Measurements from ENCODE around the gene SHROOM3.
"Not testable (repeated sequence)": the region's sequence is repeated elsewhere in the genome, so short reads cannot be mapped to it uniquely, and the experiment has no call there.

Gene SHROOM3

GRCh38 chr4:76596713-76597112, 161.7 kb downstream of the SHROOM3 start:
- no peak for DNase-seq

GRCh38 chr4:76597423-76597979, 162.5 kb downstream of the SHROOM3 start:
- DNase-seq: peak; percentile 25

GRCh38 chr4:76600447-76600846, 165.4 kb downstream of the SHROOM3 start:
- no peak for DNase-seq

- DNase-seq: no peak
Measured at GRCh38 chr4:76601791-76602190, 166.8 kb downstream of the SHROOM3 start.

DNA sequence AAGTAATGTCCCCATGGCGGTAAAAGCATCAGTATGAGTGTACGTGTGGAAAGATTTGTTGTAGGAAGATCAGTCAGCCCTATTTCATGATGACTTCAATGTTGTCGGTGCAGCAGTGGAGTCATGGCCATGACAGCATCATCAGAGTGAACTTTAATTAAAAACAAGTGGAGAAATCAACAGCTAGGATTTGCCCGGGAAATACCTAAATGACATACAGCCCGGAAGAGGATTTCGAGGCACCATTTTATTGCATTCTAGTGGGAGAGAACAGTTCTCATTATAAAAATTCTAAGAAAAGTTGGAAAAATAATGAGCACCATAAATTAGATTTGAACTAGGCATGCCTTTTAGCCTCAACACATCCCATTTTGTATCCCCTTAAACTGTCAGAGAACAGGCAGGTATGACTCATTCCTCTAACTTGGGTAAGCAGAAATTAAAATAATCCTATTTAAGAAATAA, 170.1 kb downstream of the SHROOM3 start:
- DNase-seq: no peak

GRCh38 chr4:76606645-76607265, 171.7 kb downstream of the SHROOM3 start:
- DNase-seq: no peak

GRCh38 chr4:76607266-76607799, 172.3 kb downstream of the SHROOM3 start:
- DNase-seq: no peak

DNA sequence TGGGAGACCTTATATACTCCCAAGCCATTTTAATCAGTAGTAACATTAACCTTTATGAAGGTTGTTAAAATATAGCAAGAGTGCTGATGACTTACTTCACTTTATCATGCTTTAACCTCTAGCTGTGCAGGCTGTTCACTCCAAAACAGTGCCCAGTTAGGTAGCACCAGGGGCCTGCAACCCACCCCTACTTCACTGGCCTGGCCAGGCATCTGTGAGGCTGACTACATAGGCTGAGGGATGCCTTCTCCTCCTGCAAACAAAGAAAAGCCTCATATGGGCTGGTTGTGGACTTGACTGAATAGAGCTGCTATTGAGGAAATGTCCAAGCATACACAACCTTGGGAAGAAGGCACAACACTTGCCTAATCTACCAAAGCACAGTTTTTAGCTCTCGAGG, 172.8 kb downstream of the SHROOM3 start:
- no peak for DNase-seq

- DNase-seq: not testable (repeated sequence)
Measured at GRCh38 chr4:76608549-76608948, 173.5 kb downstream of the SHROOM3 start.

DNA sequence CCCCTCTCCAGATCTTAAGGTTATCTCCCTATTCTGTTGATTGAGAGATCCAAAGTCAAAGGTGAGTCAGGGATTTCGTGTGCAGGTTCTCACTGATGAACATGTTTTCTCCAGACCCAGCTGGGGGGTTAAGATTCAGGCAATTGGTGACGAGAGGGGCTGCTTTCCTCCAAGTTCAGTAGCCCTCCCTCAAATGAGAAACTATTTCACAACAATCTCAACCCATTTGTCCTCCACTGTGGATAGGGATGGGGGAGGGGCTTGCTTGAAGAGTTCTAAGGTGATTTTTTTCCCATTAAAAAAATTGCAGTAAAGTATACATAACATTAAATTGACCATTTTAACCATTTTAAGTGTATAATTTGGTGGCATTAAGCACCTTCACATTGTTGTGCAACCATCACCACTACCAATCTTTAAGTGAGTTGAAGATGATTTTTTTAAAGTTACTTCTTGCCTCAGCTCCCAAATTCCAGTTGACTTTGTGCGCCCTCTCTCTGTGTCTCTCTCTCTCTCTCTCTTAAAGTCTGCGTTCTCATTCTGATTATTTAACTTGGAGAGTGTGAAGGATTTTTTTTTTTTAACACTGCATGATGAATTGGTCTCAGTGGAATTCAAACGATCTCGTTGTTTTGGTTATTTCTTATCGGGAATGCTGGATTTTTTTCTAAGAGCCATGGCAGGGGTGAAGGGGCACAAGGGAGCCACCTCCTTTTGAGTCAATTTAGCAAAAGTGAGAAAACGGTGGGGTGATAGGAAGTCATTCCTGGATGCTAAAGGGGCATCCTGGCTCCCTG, 175.9 kb downstream of the SHROOM3 start:
- DNase-seq: no peak

DNA sequence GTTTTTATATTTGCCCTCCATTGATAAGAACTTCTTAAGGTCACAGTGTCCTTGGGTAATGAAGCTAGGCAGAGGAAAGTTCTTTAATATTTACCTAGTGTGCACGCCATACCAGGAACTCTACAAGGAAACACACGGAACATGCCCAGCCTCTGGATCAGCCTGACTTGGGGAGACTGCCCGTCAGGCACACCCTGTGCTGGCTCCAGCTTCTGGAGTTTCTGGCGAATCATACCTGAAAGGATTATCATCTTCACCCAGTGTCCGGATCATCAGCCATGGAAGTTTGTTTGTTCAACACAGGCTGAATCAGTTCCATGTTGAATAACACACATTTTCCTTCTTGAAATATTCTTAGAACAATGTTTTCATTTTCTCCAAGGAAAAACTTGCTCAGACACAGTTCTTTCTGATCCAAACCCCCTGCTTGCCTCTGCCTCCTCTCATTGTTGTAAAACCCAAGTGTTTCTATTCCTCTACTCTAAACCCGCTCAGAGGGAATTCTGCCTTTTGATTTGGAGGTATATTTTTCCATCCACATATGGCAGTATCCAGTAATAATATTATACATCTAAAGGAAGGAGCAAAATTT, 176.7 kb downstream of the SHROOM3 start:
- no peak for DNase-seq

GRCh38 chr4:76614589-76614988, 179.6 kb downstream of the SHROOM3 start:
- DNase-seq: no peak

- no peak for DNase-seq
Measured at GRCh38 chr4:76615999-76616398, 181.0 kb downstream of the SHROOM3 start.

DNA sequence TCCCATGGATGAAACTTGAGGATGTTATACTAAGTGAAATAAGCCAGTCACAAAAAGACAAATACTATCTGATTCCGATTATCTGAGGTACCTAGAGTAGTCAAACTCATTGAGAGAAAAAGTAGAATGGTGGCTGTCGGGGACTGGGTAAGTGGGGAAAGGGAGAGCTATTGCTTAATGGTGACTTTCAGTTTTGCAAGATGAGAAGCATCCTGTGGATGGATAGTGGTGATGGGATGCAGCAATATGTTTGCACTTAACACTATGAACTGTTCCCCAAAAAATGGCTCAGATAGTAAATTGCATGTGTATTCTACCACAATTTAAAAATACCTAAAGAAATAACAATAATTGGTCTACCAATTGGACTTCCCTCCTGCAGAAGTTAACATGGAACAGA, 181.5 kb downstream of the SHROOM3 start:
- DNase-seq: no peak

DNA sequence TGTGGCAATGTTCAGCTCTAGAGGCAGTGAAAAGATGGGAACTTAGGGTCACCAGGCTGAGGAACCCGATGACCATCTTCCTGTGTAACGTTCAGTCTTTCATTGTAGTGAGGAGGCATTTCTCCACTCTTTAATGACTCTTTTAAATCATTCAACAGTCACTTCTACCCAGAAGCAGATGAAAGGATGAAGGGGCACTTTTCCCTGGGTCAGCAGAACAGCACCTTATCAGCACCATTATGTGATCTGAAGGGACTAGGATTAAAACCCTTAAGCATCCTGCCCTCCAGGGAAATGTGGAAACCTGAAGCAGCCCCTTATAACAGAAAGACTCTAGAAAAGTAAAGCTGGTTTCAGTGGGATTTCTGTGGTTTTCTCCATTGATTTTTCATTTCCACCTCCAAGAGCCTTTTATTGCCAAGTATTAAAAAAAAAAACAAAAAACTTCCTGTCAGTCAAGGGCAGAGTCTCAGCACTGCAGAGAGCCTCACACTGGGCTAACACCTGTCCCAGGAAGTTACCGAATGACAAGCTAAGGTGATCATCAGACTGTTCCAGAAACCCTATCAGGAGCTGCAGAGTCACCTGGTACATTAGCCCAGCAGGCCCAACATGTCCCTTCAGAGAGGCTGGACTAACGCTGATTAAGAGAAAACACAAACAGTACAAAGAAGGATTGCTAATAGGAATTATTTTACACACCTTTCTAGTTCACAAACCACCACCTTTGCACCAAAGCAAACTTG, 185.9 kb downstream of the SHROOM3 start:
- no peak for DNase-seq

DNA sequence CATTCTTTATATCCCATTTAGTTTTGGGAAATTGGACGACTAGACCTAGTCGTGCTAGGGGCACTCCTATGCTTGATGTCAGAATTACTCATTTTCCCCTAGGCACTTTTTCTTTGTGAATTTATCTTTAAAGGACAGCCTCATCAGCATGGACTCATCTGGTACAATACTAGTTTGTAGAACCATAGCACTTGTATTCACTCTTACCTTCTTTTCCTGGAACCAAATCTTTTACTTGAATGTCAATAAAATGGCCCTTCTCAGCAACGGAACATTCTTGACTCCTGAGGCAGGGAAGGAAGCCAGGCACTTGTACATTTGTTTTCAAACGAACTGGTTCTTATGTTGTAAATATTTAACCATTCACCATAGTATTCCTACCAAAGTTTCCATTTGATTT, 187.1 kb downstream of the SHROOM3 start:
- no peak for DNase-seq

GRCh38 chr4:76622717-76623116, 187.7 kb downstream of the SHROOM3 start:
- DNase-seq: no peak

- DNase-seq: no peak
Measured at GRCh38 chr4:76623217-76624045, 188.4 kb downstream of the SHROOM3 start.

DNA sequence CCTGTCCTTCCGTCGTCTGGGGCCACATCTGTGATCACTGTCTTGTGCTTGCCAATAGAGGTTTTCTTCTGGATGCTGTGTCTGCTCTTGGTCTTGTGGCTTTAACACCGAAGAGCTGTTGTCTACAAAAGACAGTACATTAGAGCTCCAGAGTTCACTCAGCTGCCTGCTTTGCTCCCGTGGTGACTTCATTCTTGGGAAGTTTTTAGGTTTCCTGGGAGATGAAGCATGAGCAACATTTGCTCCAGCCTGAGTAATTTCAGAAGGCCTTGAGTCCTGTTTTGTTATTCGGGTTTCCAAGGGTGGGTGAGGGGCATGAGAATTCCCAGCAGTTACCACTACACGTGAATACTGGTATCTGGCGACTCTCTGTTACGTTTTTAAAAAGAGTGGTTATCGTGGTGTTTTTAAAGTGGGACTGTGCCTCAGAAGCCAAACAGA, 189.2 kb downstream of the SHROOM3 start:
- DNase-seq: no peak

GRCh38 chr4:76624931-76625715, 190.1 kb downstream of the SHROOM3 start:
- DNase-seq: no peak
